ENCODE data around the gene IL1RAPL2. TPM values are rescaled to one million over a fixed set of nuclear protein-coding genes. Genes with fewer than 3 reads are reported as not detected.
"Not testable (repeated sequence)": the region's sequence is repeated elsewhere in the genome, so short reads cannot be mapped to it uniquely, and the experiment has no call there.

Gene IL1RAPL2
- total and polyA plus RNA-seq, 2 donors (not counting 1 experiment from before 2014, with no cell fraction given): not detected

- Histone ChIP-seq H3K36me3 (replicated peaks in 1 of 2; ENCODE audit: control extremely low read depth in 1 of 2, control insufficient read depth in 1 of 2, extremely low read depth in 1 of 2, insufficient read depth in 2 of 2, low read length in 1 of 2) (no peaks in the 10 kb centered on the region), H3K27me3 (replicated peaks in 1 of 4; ENCODE audit: control extremely low read depth in 1 of 4, control insufficient read depth in 3 of 4, insufficient read depth in 4 of 4, low read length in 3 of 4) (no peaks in the 10 kb centered on the region), H3K9me3 (ENCODE audit: control extremely low read depth in 1 of 3, control insufficient read depth in 2 of 3, insufficient read depth in 1 of 3, low read length in 2 of 3) (peaks cover 0 to 2% (median 0%) of the 10 kb centered on the region in 3 donors), H3K4me3 (ENCODE audit: control extremely low read depth in 1 of 5, extremely low read depth in 1 of 5, insufficient read depth in 1 of 5, low read depth in 2 of 5, low read length in 4 of 5) (no peak overlapping the region), H4K20me1 (ENCODE audit: control insufficient read depth, insufficient read depth, low read length, poor library complexity, severe bottlenecking) (no peaks in the 10 kb centered on the region), H2AFZ (ENCODE audit: insufficient read depth, low read depth, low read length, poor library complexity, severe bottlenecking) (no peak overlapping the region), H3K4me2 (replicated peaks; ENCODE audit: low read depth, low read length, poor library complexity, severe bottlenecking) (no peak overlapping the region), H3K9ac (ENCODE audit: low read length) (no peak overlapping the region), H3K4me1 (ENCODE audit: control insufficient read depth in 2 of 2, insufficient read depth in 2 of 2, low read length in 2 of 2) (no peaks in the 10 kb centered on the region), H3K79me2 (ENCODE audit: control insufficient read depth, insufficient read depth, low read length) (no peaks in the 10 kb centered on the region), H3K27ac (ENCODE audit: low read length in 2 of 2) (no peak overlapping the region)
- no peak for TF ChIP-seq EZH2 (IDR thresholded peaks at IDR 0.05; ENCODE audit: borderline replicate concordance, insufficient read depth, low read depth, low read length, poor library complexity, severe bottlenecking)
- no peak for TF ChIP-seq CTCF (IDR thresholded peaks at IDR 0.05)
- CTCF ChIA-PET: no interaction called here
- DNase-seq (no peak), ATAC-seq (ENCODE audit: low read depth) (no peak)
- H3K9me3 Mint-ChIP-seq (ENCODE audit: insufficient read depth): no peaks in the 10 kb centered on the region
- POLR2A ChIA-PET: no interaction called here
- no peak overlapping the region for H3K4me3 Mint-ChIP-seq
- intact Hi-C loops (cut with micrococcal nuclease): no loop called here
- H3K27me3 Mint-ChIP-seq: no peaks in the 10 kb centered on the region
- WGBS (ENCODE audit: insufficient coverage): no CpG with 5 or more reads among the region's 3 CpGs
- no peak overlapping the region for H3K27ac Mint-ChIP-seq
- no peaks in the 10 kb centered on the region for H3K4me1 Mint-ChIP-seq
These were observed 1209.7 kb downstream of the IL1RAPL2 start for GRCh38 chrX:105775679-105776078.

- TF ChIP-seq EZH2 (IDR thresholded peaks at IDR 0.05; ENCODE audit: borderline replicate concordance, insufficient read depth, low read depth, low read length, poor library complexity, severe bottlenecking) (no peak), CTCF (IDR thresholded peaks at IDR 0.05) (no peak)
- intact Hi-C loops (cut with micrococcal nuclease): no loop called here
- Mint-ChIP-seq H3K27me3 (no peaks in the 10 kb centered on the region), H3K4me3 (no peak overlapping the region), H3K9me3 (ENCODE audit: insufficient read depth) (no peaks in the 10 kb centered on the region), H3K27ac (no peak overlapping the region), H3K4me1 (no peaks in the 10 kb centered on the region)
- ChIA-PET POLR2A (no interaction called here), CTCF (no interaction called here)
- Histone ChIP-seq H3K9ac (ENCODE audit: low read length) (no peak overlapping the region), H3K4me3 (ENCODE audit: control extremely low read depth in 1 of 5, extremely low read depth in 1 of 5, insufficient read depth in 1 of 5, low read depth in 2 of 5, low read length in 4 of 5) (no peak overlapping the region), H3K27me3 (replicated peaks in 1 of 4; ENCODE audit: control extremely low read depth in 1 of 4, control insufficient read depth in 3 of 4, insufficient read depth in 4 of 4, low read length in 3 of 4) (no peaks in the 10 kb centered on the region), H3K4me1 (ENCODE audit: control insufficient read depth in 2 of 2, insufficient read depth in 2 of 2, low read length in 2 of 2) (no peaks in the 10 kb centered on the region), H3K4me2 (replicated peaks; ENCODE audit: low read depth, low read length, poor library complexity, severe bottlenecking) (no peak overlapping the region), H3K9me3 (ENCODE audit: control extremely low read depth in 1 of 3, control insufficient read depth in 2 of 3, insufficient read depth in 1 of 3, low read length in 2 of 3) (no peaks in the 10 kb centered on the region), H3K27ac (ENCODE audit: low read length in 2 of 2) (no peak overlapping the region), H4K20me1 (ENCODE audit: control insufficient read depth, insufficient read depth, low read length, poor library complexity, severe bottlenecking) (no peaks in the 10 kb centered on the region), H3K79me2 (ENCODE audit: control insufficient read depth, insufficient read depth, low read length) (no peaks in the 10 kb centered on the region), H3K36me3 (replicated peaks in 1 of 2; ENCODE audit: control extremely low read depth in 1 of 2, control insufficient read depth in 1 of 2, extremely low read depth in 1 of 2, insufficient read depth in 2 of 2, low read length in 1 of 2) (no peaks in the 10 kb centered on the region), H2AFZ (ENCODE audit: insufficient read depth, low read depth, low read length, poor library complexity, severe bottlenecking) (no peak overlapping the region)
- no peak for ATAC-seq (ENCODE audit: low read depth)
- WGBS (ENCODE audit: insufficient coverage): no CpG with 5 or more reads among the region's 1 CpG
- no peak for DNase-seq
These were observed 1215.8 kb downstream of the IL1RAPL2 start for GRCh38 chrX:105781804-105782203.

- H3K4me3 ChIP-seq (ENCODE audit: control extremely low read depth in 1 of 5, extremely low read depth in 1 of 5, insufficient read depth in 1 of 5, low read depth in 2 of 5, low read length in 4 of 5); DNase-seq; H3K27ac ChIP-seq (ENCODE audit: low read length in 2 of 2); H3K9me3 ChIP-seq (ENCODE audit: control extremely low read depth in 1 of 3, control insufficient read depth in 2 of 3, insufficient read depth in 1 of 3, low read length in 2 of 3); H3K9ac ChIP-seq (ENCODE audit: low read length); H3K9me3 Mint-ChIP-seq (ENCODE audit: insufficient read depth); H3K27me3 Mint-ChIP-seq; H3K4me1 Mint-ChIP-seq; H3K36me3 ChIP-seq (replicated peaks in 1 of 2; ENCODE audit: control extremely low read depth in 1 of 2, control insufficient read depth in 1 of 2, extremely low read depth in 1 of 2, insufficient read depth in 2 of 2, low read length in 1 of 2); POLR2A ChIA-PET; CTCF ChIA-PET; H2AFZ ChIP-seq (ENCODE audit: insufficient read depth, low read depth, low read length, poor library complexity, severe bottlenecking); H3K4me3 Mint-ChIP-seq; intact Hi-C loops (cut with micrococcal nuclease); ATAC-seq (ENCODE audit: low read depth); H3K79me2 ChIP-seq (ENCODE audit: control insufficient read depth, insufficient read depth, low read length); H3K4me2 ChIP-seq (replicated peaks; ENCODE audit: low read depth, low read length, poor library complexity, severe bottlenecking); H3K27ac Mint-ChIP-seq; H3K27me3 ChIP-seq (replicated peaks in 1 of 4; ENCODE audit: control extremely low read depth in 1 of 4, control insufficient read depth in 3 of 4, insufficient read depth in 4 of 4, low read length in 3 of 4); H4K20me1 ChIP-seq (ENCODE audit: control insufficient read depth, insufficient read depth, low read length, poor library complexity, severe bottlenecking); H3K4me1 ChIP-seq (ENCODE audit: control insufficient read depth in 2 of 2, insufficient read depth in 2 of 2, low read length in 2 of 2): not testable (repeated sequence)
- 98% methylated on average over 7 of the region's 26 CpGs for WGBS (ENCODE audit: insufficient coverage)
These were observed 1230.9 kb downstream of the IL1RAPL2 start for GRCh38 chrX:105796877-105797276.

Measured in B cell (primary cell).